Effector memory CD4-positive, alpha-beta T cell (primary cell): ENCODE data around the gene SHANK1.

Experiments
- DNase-seq, 3 donors: peaks; one replicate each; pipeline ENCODE4 v3.0.0-alpha.2; 2020
- H3K27ac ChIP-seq: 2 replicates; pipeline ENCODE4 v1.7.0; 2013; ENCODE audit warnings: mild to moderate bottlenecking, low read length, moderate library complexity; ENCODE audit not compliant: insufficient read depth, poor library complexity, severe bottlenecking
- H3K27me3 ChIP-seq: replicated peaks from 2 replicates; pipeline ENCODE4 v1.7.0; 2013; ENCODE audit warnings: mild to moderate bottlenecking, low read length; ENCODE audit not compliant: insufficient read depth, control insufficient read depth, poor library complexity, severe bottlenecking
- H3K36me3 ChIP-seq: 2 replicates; pipeline ENCODE4 v1.7.0; 2013; ENCODE audit warnings: mild to moderate bottlenecking, low read length, moderate library complexity; ENCODE audit not compliant: control insufficient read depth, insufficient read depth
- H3K4me1 ChIP-seq: 2 replicates; pipeline ENCODE4 v1.7.0; 2013; ENCODE audit warnings: low read length, mild to moderate bottlenecking; ENCODE audit not compliant: control insufficient read depth, insufficient read depth, poor library complexity, severe bottlenecking
- H3K4me3 ChIP-seq: 2 replicates; pipeline ENCODE4 v1.7.0; 2013; ENCODE audit warnings: low read length, low read depth, mild to moderate bottlenecking; ENCODE audit not compliant: insufficient read depth, poor library complexity, severe bottlenecking
- H3K9me3 ChIP-seq: 2 replicates; pipeline ENCODE4 v1.7.0; 2013; ENCODE audit warnings: mild to moderate bottlenecking, low read length, moderate library complexity; ENCODE audit not compliant: control insufficient read depth

SHANK1 gene

DNA sequence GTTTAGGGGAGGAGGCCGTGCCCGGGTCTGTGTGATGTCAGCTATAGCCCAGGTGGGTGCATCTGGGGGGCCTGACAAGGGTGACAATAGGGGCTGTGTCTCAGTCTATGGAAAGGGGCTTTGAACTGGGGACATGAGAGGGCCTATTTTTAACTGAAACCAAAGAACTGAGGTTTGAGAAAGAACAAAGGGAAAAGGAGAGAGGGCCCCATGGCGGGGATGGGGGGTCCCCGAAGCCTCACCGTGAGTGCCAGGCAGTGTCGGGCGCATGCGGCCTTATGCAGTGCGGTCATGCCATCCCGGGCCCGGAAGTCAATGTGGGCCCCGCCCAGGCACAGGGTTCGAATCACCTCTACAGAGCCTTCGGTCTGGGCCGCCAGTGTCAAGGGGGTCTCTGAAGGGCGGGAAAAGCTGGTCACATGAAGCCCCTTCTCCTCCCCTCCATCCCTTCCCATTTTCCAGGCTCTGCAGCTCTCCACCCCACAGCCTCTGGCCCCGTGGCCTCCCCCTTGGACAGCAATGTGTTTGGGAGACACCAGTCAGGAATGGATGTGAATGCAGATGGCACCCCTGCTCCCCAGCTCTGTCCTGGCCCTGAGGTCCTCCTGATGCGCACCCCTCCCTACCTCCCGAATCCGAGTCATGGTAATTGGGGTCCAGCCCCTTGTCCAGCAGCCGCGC lies 5.9 kb downstream of the SHANK1 start:
- no peaks in the 10 kb centered on the region for H3K9me3 ChIP-seq
- no peaks in the 10 kb centered on the region for H3K36me3 ChIP-seq
- no peak overlapping the region for H3K27ac ChIP-seq
- H3K27me3 ChIP-seq = peaks cover 21% of the 10 kb centered on the region
- no peak for DNase-seq
- peaks cover 8% of the 10 kb centered on the region for H3K4me1 ChIP-seq
- H3K4me3 ChIP-seq = no peak overlapping the region

DNA sequence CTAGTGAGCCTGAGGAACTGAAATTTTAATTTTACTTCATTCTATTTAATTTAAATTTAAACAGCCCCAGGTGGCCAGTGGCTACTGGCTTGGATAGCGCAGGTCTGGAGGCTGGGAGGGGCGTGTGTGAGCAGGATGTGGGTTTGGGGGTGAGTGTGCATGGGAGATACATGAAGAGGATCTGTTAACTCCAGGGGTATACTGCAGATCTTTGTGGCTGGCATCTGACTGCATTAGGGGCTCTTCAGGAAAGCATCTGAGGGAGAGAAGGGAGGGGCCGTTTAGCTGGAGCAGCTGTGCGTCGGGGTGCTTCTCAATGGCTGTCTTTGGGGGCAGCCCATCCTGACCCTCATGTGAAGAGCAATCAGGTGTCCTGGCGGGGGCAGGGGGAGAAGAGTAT lies 6.8 kb downstream of the SHANK1 start:
- Histone ChIP-seq H3K4me3 (no peak overlapping the region), H3K4me1 (no peaks in the 10 kb centered on the region), H3K27me3 (peaks cover 21% of the 10 kb centered on the region), H3K36me3 (no peaks in the 10 kb centered on the region), H3K27ac (no peak overlapping the region), H3K9me3 (no peaks in the 10 kb centered on the region)
- DNase-seq = no peak

DNA sequence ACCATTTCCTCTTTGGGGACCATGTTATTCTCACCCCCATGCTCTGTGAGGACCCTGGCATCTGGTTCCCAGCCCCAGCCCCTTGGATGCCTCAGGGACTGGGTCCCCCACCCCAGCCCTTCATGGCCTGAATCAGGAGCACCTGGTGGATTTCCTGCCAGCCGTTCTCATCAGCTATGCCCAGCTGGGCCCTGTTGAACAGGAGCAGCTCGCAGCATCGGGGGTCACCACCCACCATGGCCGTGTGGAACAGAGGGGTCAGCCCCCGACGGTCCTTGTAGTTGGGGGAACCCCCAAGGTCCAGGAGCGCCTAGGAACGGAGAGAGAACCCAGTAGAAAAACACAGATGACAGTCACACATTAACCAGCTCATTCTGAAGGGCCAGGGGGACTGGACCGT lies 7.8 kb downstream of the SHANK1 start:
- no peak for DNase-seq
- H3K9me3 ChIP-seq = no peaks in the 10 kb centered on the region
- H3K36me3 ChIP-seq = no peaks in the 10 kb centered on the region
- no peaks in the 10 kb centered on the region for H3K4me1 ChIP-seq
- H3K27me3 ChIP-seq = peaks cover 21% of the 10 kb centered on the region
- H3K4me3 ChIP-seq = no peak overlapping the region
- H3K27ac ChIP-seq = no peak overlapping the region

DNA sequence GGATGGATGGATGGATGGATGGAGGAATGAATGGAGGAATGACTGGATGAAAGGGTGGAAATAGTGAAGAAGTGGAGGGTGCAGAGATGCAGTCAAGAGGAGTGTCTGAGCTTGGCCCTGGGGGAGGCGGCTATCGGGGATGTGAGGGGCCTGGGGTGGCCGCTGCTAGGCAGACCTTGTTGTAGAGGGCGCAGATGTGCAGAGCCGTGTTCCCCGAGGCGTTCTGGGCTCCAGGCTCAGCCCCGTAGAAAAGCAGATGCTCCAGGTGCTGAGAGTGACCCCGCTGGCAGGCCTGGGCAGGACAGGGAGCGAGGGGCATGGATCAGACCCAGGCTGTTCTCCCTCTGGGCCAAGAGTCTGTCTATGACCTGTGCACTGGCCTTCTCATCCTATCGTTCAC lies 8.4 kb downstream of the SHANK1 start:
- Histone ChIP-seq H3K9me3 (no peaks in the 10 kb centered on the region), H3K27ac (no peak overlapping the region), H3K27me3 (peaks cover 21% of the 10 kb centered on the region), H3K4me3 (no peak overlapping the region), H3K36me3 (no peaks in the 10 kb centered on the region), H3K4me1 (no peaks in the 10 kb centered on the region)
- DNase-seq = no peak

DNA sequence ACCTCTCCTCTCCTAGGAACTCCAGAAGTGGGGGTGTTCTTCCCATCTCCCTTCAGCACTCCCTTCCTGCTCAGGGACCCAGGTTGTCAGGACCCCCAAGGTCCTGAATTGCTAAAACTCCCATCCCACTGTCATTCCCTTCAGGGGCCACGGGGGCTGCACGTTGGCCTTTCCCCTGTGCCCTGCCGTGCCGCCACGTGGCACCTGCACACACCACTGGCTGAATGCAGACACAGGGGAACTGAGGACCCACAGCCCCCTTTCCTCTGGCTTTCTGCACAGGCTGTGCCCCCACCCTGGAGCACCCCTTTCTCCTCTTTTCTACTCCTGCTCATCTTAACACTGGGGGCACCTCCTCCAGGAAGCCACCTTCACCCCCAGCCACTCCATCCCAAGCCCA lies 9.0 kb downstream of the SHANK1 start:
- no peaks in the 10 kb centered on the region for H3K9me3 ChIP-seq
- no peaks in the 10 kb centered on the region for H3K4me1 ChIP-seq
- no peak overlapping the region for H3K27ac ChIP-seq
- no peak for DNase-seq
- no peaks in the 10 kb centered on the region for H3K36me3 ChIP-seq
- H3K4me3 ChIP-seq = no peak overlapping the region
- peaks cover 21% of the 10 kb centered on the region for H3K27me3 ChIP-seq

DNA sequence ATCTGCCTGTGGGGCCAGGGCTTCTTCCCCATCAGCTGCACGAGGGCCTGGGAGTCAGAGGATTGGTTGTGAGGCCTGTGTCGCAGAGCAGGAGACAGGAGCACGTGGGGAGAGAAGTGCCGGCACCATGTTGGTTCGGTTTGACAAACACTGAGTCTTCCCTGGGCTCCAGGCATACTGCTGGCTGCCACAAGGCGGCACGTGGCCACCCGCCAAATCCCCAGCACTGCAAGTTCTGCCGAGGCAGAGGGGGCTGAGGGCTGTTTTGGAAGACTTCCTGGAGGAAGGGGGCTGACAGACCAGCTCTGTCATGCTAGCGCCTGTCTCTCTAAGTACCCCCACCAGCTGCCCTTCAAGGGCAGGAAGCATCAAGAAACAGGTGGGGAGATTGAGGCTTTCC lies 9.5 kb downstream of the SHANK1 start:
- H3K27me3 ChIP-seq = peaks cover 21% of the 10 kb centered on the region
- no peak overlapping the region for H3K27ac ChIP-seq
- H3K4me3 ChIP-seq = no peak overlapping the region
- H3K9me3 ChIP-seq = no peaks in the 10 kb centered on the region
- H3K36me3 ChIP-seq = no peaks in the 10 kb centered on the region
- no peaks in the 10 kb centered on the region for H3K4me1 ChIP-seq
- no peak for DNase-seq

DNA sequence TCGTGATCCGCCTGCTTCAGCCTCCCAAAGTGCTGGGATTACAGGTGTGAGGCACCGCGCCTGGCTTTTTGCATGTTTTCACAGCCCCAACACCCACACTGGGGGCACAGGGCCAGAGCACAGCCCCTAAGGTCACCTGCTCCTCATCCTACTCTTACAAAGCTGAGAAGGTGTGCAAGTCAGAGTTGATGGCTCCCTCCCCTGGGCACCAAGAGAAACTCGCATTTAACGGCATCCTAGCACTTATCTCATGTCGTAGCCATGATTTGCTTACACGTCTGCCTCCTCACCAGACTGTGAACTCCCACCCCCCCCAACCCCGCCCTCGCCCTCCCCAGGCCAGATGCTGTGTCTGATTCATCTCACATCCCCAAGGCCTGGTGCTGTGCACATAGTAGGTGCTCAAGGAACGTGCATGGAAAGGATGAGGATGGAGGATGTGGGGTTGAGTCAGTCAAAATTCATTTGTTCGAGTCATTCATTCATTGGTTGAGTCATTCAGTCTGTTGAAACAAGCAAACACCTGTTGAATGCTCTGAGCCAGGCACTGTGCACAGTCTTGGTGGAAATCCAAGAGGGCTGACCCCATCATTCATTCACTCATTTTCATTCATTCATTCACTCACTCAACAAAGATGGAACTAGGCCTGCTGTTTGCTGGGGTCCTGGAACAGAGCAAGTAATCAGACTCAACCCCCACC lies 11.3 kb downstream of the SHANK1 start:
- no peaks in the 10 kb centered on the region for H3K9me3 ChIP-seq
- H3K27ac ChIP-seq = no peak overlapping the region
- no peak overlapping the region for H3K4me3 ChIP-seq
- H3K36me3 ChIP-seq = no peaks in the 10 kb centered on the region
- no peak for DNase-seq
- H3K4me1 ChIP-seq = no peaks in the 10 kb centered on the region
- H3K27me3 ChIP-seq = peaks cover 19% of the 10 kb centered on the region

DNA sequence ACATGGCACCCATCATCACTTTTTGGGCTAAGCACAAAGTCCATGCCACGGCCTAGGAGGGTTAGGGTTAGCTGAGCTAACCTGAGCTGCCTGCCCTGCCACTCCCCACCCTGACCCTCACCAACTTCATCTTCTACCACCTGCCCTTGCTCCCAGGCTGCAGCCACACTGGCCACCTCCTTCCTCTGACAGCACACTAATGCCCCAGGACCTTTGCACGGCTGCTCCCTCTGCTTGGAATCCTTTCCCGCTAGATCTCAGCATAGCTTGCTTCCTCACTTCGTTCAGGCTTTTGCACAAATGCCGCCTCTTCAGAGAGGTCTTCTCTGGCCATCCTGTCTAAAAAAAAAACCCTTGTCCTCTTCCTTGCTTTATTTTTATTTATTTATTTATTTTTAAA lies 13.2 kb downstream of the SHANK1 start:
- Histone ChIP-seq H3K4me1 (no peaks in the 10 kb centered on the region), H3K9me3 (no peaks in the 10 kb centered on the region), H3K36me3 (no peaks in the 10 kb centered on the region), H3K27ac (no peak overlapping the region), H3K27me3 (peaks cover 20% of the 10 kb centered on the region), H3K4me3 (no peak overlapping the region)
- DNase-seq = no peak

DNA sequence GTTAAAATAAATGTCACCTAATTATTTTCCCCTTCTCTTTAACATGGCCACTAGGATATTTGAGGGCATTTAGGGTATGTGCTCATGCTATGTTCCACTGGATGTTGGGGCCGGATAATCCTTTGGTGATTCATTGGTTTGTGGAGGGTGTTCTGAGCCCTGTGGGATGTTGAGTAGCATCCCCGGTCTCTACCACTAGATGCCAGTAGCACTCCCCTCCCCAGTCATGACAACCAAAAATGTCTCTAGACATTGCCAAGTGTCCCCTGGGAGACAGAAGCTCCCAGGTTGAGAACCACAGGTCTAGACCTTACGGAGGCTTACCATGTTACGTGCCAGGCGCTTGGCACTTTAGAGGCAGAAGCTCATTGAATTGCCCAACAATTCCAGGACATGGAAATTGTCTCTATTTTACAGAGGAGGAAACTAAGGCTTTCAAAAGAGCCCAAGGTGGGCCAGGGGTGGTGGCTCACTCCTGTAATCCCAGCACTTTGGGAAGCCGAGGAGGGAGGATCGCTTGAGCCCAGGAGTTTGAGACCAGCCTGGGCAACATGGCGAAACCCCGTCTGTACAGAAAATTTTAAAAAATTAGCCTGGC lies 14.1 kb downstream of the SHANK1 start:
- no peaks in the 10 kb centered on the region for H3K36me3 ChIP-seq
- DNase-seq = no peak
- no peak overlapping the region for H3K27ac ChIP-seq
- H3K4me1 ChIP-seq = no peaks in the 10 kb centered on the region
- no peak overlapping the region for H3K4me3 ChIP-seq
- H3K27me3 ChIP-seq = peaks cover 20% of the 10 kb centered on the region
- H3K9me3 ChIP-seq = no peaks in the 10 kb centered on the region
